MG63 (cell line): ENCODE results near the gene TM6SF1. TPM values are rescaled to one million over a fixed set of nuclear protein-coding genes. Genes with fewer than 3 reads are reported as not detected.

ENCODE experiments used
- DNase-seq: peaks from one replicate; pipeline ENCODE4 v3.0.0-alpha.2; 2020
- H3K27me3 ChIP-seq: fragments of 250-450 bp; sonication (Bioruptor Pico); 2 replicates; pipeline ENCODE4 v1.5.1; 2020; ENCODE audit warnings: mild to moderate bottlenecking, moderate library complexity
- H3K36me3 ChIP-seq: fragments of 250-450 bp; sonication (Bioruptor Pico); 2 replicates; pipeline ENCODE4 v1.5.1; 2020; ENCODE audit warnings: mild to moderate bottlenecking, moderate library complexity
- H3K4me3 ChIP-seq: fragments of 250-450 bp; sonication (Bioruptor Pico); 2 replicates; pipeline ENCODE4 v1.5.1; 2020; ENCODE audit warnings: mild to moderate bottlenecking, moderate library complexity
- H3K9me3 ChIP-seq: fragments of 250-450 bp; sonication (Bioruptor Pico); 2 replicates; pipeline ENCODE4 v1.5.1; 2020; ENCODE audit warnings: mild to moderate bottlenecking, moderate library complexity
- total RNA-seq: library from RNA; depleted of rRNA; stranded (reverse); fragments of >200 nt; shearing (Covaris generic); gene quantifications from 2 replicates; pipeline ENCODE4 v1.2.3, GENCODE V29; 2014; ENCODE audit warnings: low replicate concordance; rRNA removed

Gene TM6SF1
- total RNA-seq, 1 experiment from 2014 or later, result 1.6 TPM

GRCh38 chr15:83178390-83178789 is 70.9 kb downstream of the TM6SF1 start:
- H3K27me3 ChIP-seq, result no peaks in the 10 kb centered on the region
- H3K9me3 ChIP-seq, result no peaks in the 10 kb centered on the region
- no peak overlapping the region for H3K4me3 ChIP-seq
- DNase-seq, result no peak
- H3K36me3 ChIP-seq, result no peaks in the 10 kb centered on the region

GRCh38 chr15:83178869-83179325 is 71.5 kb downstream of the TM6SF1 start:
- Histone ChIP-seq H3K4me3 (no peak overlapping the region), H3K36me3 (no peaks in the 10 kb centered on the region), H3K27me3 (no peaks in the 10 kb centered on the region), H3K9me3 (no peaks in the 10 kb centered on the region)
- no peak for DNase-seq

GRCh38 chr15:83185561-83185960 is 78.1 kb downstream of the TM6SF1 start:
- no peak for DNase-seq
- no peaks in the 10 kb centered on the region for H3K27me3 ChIP-seq
- H3K9me3 ChIP-seq, result no peaks in the 10 kb centered on the region
- H3K4me3 ChIP-seq, result no peak overlapping the region
- H3K36me3 ChIP-seq, result no peaks in the 10 kb centered on the region

Other genes starting within 250 kb of the TM6SF1 start
- gene HOMER2, start 154.9 kb upstream of the TM6SF1 start, total RNA-seq, result 19.6 and 19.7 TPM in 2 replicates
- gene RAMAC, start 121.4 kb upstream of the TM6SF1 start, total RNA-seq, result 25.1 and 28.5 TPM in 2 replicates
- gene C15orf40, start 96.0 kb upstream of the TM6SF1 start, total RNA-seq, result 7.9 and 41.4 TPM in 2 replicates
- gene BTBD1, start 40.4 kb upstream of the TM6SF1 start, total RNA-seq, result 90.8 and 91.9 TPM in 2 replicates
- gene HDGFL3, start 100.2 kb downstream of the TM6SF1 start, total RNA-seq, result 24.9 and 42.7 TPM in 2 replicates
- gene BNC1, start 177.0 kb downstream of the TM6SF1 start, total RNA-seq, result 23.5 and 28.6 TPM in 2 replicates